LoVo (cell line): ENCODE data around the gene KIAA1217.

Source experiments
- DNase-seq: peaks from one replicate; pipeline ENCODE4 v3.0.0-alpha.2; 2016; ENCODE audit warnings: low spot score

KIAA1217 gene

GRCh38 chr10:24247841-24248240, 38.9 kb downstream of the KIAA1217 start:
- no peak for DNase-seq

- DNase-seq, result no peak
Observed at GRCh38 chr10:24249829-24250415, 41.0 kb downstream of the KIAA1217 start.

- DNase-seq, result no peak
Observed at GRCh38 chr10:24251547-24251946, 42.6 kb downstream of the KIAA1217 start.

GRCh38 chr10:24254180-24254579, 45.2 kb downstream of the KIAA1217 start:
- DNase-seq, result no peak

GRCh38 chr10:24255115-24255880, 46.4 kb downstream of the KIAA1217 start:
- DNase-seq, result no peak

- DNase-seq, result no peak
Observed at GRCh38 chr10:24255881-24256311, 47.0 kb downstream of the KIAA1217 start.

- DNase-seq, result no peak
Observed at GRCh38 chr10:24256619-24257107, 47.7 kb downstream of the KIAA1217 start.

- DNase-seq, result no peak
Observed at GRCh38 chr10:24257588-24257987, 48.6 kb downstream of the KIAA1217 start.

GRCh38 chr10:24259365-24260130, 50.6 kb downstream of the KIAA1217 start:
- DNase-seq, result no peak

GRCh38 chr10:24261627-24262026, 52.7 kb downstream of the KIAA1217 start:
- DNase-seq, result no peak

GRCh38 chr10:24262929-24263590, 54.1 kb downstream of the KIAA1217 start:
- no peak for DNase-seq

GRCh38 chr10:24269476-24269875, 60.5 kb downstream of the KIAA1217 start:
- no peak for DNase-seq

GRCh38 chr10:24272374-24272773, 63.4 kb downstream of the KIAA1217 start:
- DNase-seq, result no peak

- no peak for DNase-seq
Observed at GRCh38 chr10:24277277-24277676, 68.3 kb downstream of the KIAA1217 start.

GRCh38 chr10:24277771-24278170, 68.8 kb downstream of the KIAA1217 start:
- DNase-seq, result no peak

GRCh38 chr10:24278176-24278889, 69.4 kb downstream of the KIAA1217 start:
- no peak for DNase-seq

- DNase-seq, result no peak
Observed at GRCh38 chr10:24279166-24279565, 70.2 kb downstream of the KIAA1217 start.

GRCh38 chr10:24287559-24288195, 78.7 kb downstream of the KIAA1217 start:
- DNase-seq, result no peak

GRCh38 chr10:24288581-24288980, 79.6 kb downstream of the KIAA1217 start:
- DNase-seq, result no peak

GRCh38 chr10:24289235-24289634, 80.3 kb downstream of the KIAA1217 start:
- no peak for DNase-seq
